ENCODE results near the gene ATP8A1. TPM values are rescaled to one million over a fixed set of nuclear protein-coding genes. Genes with fewer than 3 reads are reported as not detected.
"Not testable (repeated sequence)": the region's sequence is repeated elsewhere in the genome, so short reads cannot be mapped to it uniquely, and the experiment has no call there.

ATP8A1 gene
- total and polyA plus RNA-seq, 4 donors: 0.65 to 15.9 (median 5.9) TPM

DNA sequence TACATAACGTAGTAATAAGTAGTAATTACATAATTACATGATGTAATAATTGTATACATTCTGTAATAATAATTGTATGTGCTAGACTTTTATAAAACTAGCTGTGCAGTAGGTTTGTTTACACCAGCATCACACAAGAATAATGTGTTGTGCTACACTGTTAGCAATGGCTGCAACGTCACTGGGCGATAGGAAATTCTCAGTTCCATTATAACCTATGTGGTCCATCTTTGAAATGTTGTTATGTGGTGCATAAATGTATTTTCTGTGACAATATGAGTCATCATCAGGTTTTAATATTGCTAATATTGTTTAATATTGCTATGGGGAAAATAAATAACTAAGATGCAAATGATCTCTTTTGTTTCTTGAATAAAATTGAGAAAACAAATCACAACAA lies 46.0 kb upstream of the ATP8A1 start:
- Histone ChIP-seq H3K9ac (ENCODE audit: low read depth in 1 of 2, low read length in 2 of 2) (no peak overlapping the region), H3K4me1 (ENCODE audit: control insufficient read depth in 4 of 4, insufficient read depth in 4 of 4, low read length in 3 of 4) (no peaks in the 10 kb centered on the region), H3K36me3 (ENCODE audit: control insufficient read depth in 4 of 4, insufficient read depth in 3 of 4, low read depth in 1 of 4, low read length in 3 of 4) (no peaks in the 10 kb centered on the region), H3K9me3 (ENCODE audit: control insufficient read depth in 4 of 4, low read length in 3 of 4) (no peaks in the 10 kb centered on the region), H3K27ac (ENCODE audit: low read depth in 1 of 2, low read length in 2 of 2) (no peak overlapping the region), H3K27me3 (ENCODE audit: control insufficient read depth in 4 of 4, insufficient read depth in 4 of 4, low read length in 3 of 4) (peaks cover 0 to 5% (median 0%) of the 10 kb centered on the region in 4 donors), H3K4me3 (ENCODE audit: low read depth in 1 of 3, low read length in 3 of 3) (no peak overlapping the region)
- TF ChIP-seq FOXA1 (IDR thresholded peaks at IDR 0.05) (no peak), EGR1 (IDR thresholded peaks at IDR 0.05; ENCODE audit: low read depth in 2 of 2) (no peak), FOXA2 (IDR thresholded peaks at IDR 0.05) (no peak), JUND (IDR thresholded peaks at IDR 0.05) (no peak), YY1 (IDR thresholded peaks at IDR 0.05) (no peak), TAF1 (conservative IDR thresholded peaks at IDR 0.05) (no peak), SP1 (IDR thresholded peaks at IDR 0.05) (no peak), NR2F2 (IDR thresholded peaks at IDR 0.05) (no peak)
- TF ChIP-seq, protein P1, sequence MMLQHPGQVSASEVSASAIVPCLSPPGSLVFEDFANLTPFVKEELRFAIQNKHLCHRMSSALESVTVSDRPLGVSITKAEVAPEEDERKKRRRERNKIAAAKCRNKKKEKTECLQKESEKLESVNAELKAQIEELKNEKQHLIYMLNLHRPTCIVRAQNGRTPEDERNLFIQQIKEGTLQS (IDR thresholded peaks at IDR 0.05): no peak
- TF ChIP-seq, protein P2, sequence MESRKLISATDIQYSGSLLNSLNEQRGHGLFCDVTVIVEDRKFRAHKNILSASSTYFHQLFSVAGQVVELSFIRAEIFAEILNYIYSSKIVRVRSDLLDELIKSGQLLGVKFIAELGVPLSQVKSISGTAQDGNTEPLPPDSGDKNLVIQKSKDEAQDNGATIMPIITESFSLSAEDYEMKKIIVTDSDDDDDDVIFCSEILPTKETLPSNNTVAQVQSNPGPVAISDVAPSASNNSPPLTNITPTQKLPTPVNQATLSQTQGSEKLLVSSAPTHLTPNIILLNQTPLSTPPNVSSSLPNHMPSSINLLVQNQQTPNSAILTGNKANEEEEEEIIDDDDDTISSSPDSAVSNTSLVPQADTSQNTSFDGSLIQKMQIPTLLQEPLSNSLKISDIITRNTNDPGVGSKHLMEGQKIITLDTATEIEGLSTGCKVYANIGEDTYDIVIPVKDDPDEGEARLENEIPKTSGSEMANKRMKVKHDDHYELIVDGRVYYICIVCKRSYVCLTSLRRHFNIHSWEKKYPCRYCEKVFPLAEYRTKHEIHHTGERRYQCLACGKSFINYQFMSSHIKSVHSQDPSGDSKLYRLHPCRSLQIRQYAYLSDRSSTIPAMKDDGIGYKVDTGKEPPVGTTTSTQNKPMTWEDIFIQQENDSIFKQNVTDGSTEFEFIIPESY (IDR thresholded peaks at IDR 0.05): no peak
- TF ChIP-seq, protein P3, sequence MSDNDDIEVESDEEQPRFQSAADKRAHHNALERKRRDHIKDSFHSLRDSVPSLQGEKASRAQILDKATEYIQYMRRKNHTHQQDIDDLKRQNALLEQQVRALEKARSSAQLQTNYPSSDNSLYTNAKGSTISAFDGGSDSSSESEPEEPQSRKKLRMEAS (IDR thresholded peaks at IDR 0.05): no peak
- 79% methylated on average over 3 of the region's 3 CpGs for WGBS
- no peak for DNase-seq (ENCODE audit: low spot score)

DNA sequence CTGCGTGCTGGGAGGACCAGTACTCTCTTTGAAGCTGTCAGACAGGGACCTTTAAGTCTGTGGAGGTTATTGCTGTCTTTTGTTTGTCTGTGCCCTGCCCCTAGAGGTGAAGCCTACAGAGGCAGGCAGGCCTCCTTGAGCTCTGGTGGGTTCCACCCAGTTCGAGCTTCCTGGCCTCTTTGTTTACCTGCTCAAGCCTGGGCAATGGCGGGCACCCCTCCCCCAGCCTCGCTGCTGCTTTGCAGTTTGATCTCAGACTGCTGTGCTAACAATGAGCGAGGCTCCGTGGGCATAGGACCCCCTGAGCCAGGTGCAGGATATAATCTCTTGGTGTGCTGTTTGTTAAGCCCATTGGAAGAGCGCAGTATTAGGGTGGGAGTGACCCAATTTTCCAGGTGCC lies 44.9 kb upstream of the ATP8A1 start:
- H3K9ac ChIP-seq (ENCODE audit: low read depth in 1 of 2, low read length in 2 of 2); H3K4me1 ChIP-seq (ENCODE audit: control insufficient read depth in 4 of 4, insufficient read depth in 4 of 4, low read length in 3 of 4); H3K9me3 ChIP-seq (ENCODE audit: control insufficient read depth in 4 of 4, low read length in 3 of 4); DNase-seq (ENCODE audit: low spot score); H3K27me3 ChIP-seq (ENCODE audit: control insufficient read depth in 4 of 4, insufficient read depth in 4 of 4, low read length in 3 of 4); H3K27ac ChIP-seq (ENCODE audit: low read depth in 1 of 2, low read length in 2 of 2); H3K36me3 ChIP-seq (ENCODE audit: control insufficient read depth in 4 of 4, insufficient read depth in 3 of 4, low read depth in 1 of 4, low read length in 3 of 4); H3K4me3 ChIP-seq (ENCODE audit: low read depth in 1 of 3, low read length in 3 of 3): not testable (repeated sequence)
- WGBS: 68% methylated on average over 7 of the region's 7 CpGs

DNA sequence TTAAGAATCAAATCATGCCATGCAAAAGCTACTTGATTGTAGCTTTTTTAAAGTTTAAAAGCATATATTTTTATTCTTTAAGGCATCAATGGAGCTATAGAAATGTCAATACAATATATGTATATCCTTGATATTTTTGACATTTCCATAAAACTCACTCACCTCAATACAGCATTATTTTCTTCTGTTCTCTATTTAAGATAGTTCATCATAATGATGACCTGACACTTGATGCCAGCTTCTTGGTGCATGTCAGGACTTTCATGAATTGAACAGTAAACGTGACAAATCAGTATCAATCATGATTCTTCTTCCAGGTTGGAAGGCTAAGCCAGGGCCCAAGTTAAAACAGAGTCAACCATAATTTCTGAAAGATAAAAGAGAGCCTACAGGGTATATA lies 33.6 kb upstream of the ATP8A1 start:
- Histone ChIP-seq H3K27me3 (ENCODE audit: control insufficient read depth in 4 of 4, insufficient read depth in 4 of 4, low read length in 3 of 4) (peaks cover 0 to 6% (median 0%) of the 10 kb centered on the region in 4 donors), H3K4me3 (ENCODE audit: low read depth in 1 of 3, low read length in 3 of 3) (no peak overlapping the region), H3K36me3 (ENCODE audit: control insufficient read depth in 4 of 4, insufficient read depth in 3 of 4, low read depth in 1 of 4, low read length in 3 of 4) (no peaks in the 10 kb centered on the region), H3K9ac (ENCODE audit: low read depth in 1 of 2, low read length in 2 of 2) (no peak overlapping the region), H3K4me1 (ENCODE audit: control insufficient read depth in 4 of 4, insufficient read depth in 4 of 4, low read length in 3 of 4) (no peaks in the 10 kb centered on the region), H3K27ac (ENCODE audit: low read depth in 1 of 2, low read length in 2 of 2) (no peak overlapping the region), H3K9me3 (ENCODE audit: control insufficient read depth in 4 of 4, low read length in 3 of 4) (no peaks in the 10 kb centered on the region)
- no peak for TF ChIP-seq HNF4G (IDR thresholded peaks at IDR 0.05)
- TF ChIP-seq, protein P4, sequence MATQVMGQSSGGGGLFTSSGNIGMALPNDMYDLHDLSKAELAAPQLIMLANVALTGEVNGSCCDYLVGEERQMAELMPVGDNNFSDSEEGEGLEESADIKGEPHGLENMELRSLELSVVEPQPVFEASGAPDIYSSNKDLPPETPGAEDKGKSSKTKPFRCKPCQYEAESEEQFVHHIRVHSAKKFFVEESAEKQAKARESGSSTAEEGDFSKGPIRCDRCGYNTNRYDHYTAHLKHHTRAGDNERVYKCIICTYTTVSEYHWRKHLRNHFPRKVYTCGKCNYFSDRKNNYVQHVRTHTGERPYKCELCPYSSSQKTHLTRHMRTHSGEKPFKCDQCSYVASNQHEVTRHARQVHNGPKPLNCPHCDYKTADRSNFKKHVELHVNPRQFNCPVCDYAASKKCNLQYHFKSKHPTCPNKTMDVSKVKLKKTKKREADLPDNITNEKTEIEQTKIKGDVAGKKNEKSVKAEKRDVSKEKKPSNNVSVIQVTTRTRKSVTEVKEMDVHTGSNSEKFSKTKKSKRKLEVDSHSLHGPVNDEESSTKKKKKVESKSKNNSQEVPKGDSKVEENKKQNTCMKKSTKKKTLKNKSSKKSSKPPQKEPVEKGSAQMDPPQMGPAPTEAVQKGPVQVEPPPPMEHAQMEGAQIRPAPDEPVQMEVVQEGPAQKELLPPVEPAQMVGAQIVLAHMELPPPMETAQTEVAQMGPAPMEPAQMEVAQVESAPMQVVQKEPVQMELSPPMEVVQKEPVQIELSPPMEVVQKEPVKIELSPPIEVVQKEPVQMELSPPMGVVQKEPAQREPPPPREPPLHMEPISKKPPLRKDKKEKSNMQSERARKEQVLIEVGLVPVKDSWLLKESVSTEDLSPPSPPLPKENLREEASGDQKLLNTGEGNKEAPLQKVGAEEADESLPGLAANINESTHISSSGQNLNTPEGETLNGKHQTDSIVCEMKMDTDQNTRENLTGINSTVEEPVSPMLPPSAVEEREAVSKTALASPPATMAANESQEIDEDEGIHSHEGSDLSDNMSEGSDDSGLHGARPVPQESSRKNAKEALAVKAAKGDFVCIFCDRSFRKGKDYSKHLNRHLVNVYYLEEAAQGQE (IDR thresholded peaks at IDR 0.05): no peak
- no peak for DNase-seq (ENCODE audit: low spot score)
- 61% methylated on average over 1 of the region's 1 CpG for WGBS
